Activated T-cell treated with anti-CD3 and anti-CD28 coated beads, Interleukin-2, amount 50 U/mL, for 4 hours (primary cell): ENCODE data around the gene FAM174B. TPM values are rescaled to one million over a fixed set of nuclear protein-coding genes. Genes with fewer than 3 reads are reported as not detected.

Source experiments
- ATAC-seq, 2 donors: fragments of 200-7000 bp; cut with Tn5 transposase; one replicate each; pipeline ENCODE4 v1.10.0; 2021
- DNase-seq: peaks from one replicate; pipeline ENCODE4 v3.0.0-alpha.2; 2020
- H3K27me3 Mint-ChIP-seq: one replicate; pipeline ENCODE4 v1.8.0; 2021; ENCODE audit warnings: low read depth, mixed read lengths
- H3K36me3 Mint-ChIP-seq: one replicate; pipeline ENCODE4 v1.8.0; 2022; ENCODE audit warnings: mixed read lengths; ENCODE audit not compliant: insufficient read depth
- H3K4me1 Mint-ChIP-seq: one replicate; pipeline ENCODE4 v1.8.0; 2021; ENCODE audit warnings: low read depth, mixed read lengths
- H3K4me3 Mint-ChIP-seq: one replicate; pipeline ENCODE4 v1.8.0; 2021; ENCODE audit warnings: mild to moderate bottlenecking, moderate library complexity, mixed read lengths
- H3K9me3 Mint-ChIP-seq: one replicate; pipeline ENCODE4 v1.8.0; 2021; ENCODE audit warnings: mixed read lengths
- total RNA-seq, 3 donors: library from RNA; stranded (reverse); gene quantifications; one replicate each; pipeline ENCODE4 v1.2.1, GENCODE V29; 2021

FAM174B gene
- total RNA-seq, 3 donors from 2014 or later: 2.7 to 6.2 (median 3.6) TPM

- Mint-ChIP-seq H3K4me3 (peak overlapping the region; percentile 42), H3K36me3 (no peaks in the 10 kb centered on the region), H3K27me3 (peaks cover 56% of the 10 kb centered on the region), H3K4me1 (peaks cover 6% of the 10 kb centered on the region), H3K9me3 (no peaks in the 10 kb centered on the region)
- ATAC-seq (no peak), DNase-seq (no peak)
Observed at GRCh38 chr15:92656089-92656488, 514 bp upstream of the FAM174B start.

- ATAC-seq: no peak
- peak overlapping the region; percentile 35 for H3K4me3 Mint-ChIP-seq
- H3K4me1 Mint-ChIP-seq: peaks cover 6% of the 10 kb centered on the region
- no peaks in the 10 kb centered on the region for H3K36me3 Mint-ChIP-seq
- no peak for DNase-seq
- H3K9me3 Mint-ChIP-seq: peaks cover 5% of the 10 kb centered on the region
- peaks cover 54% of the 10 kb centered on the region for H3K27me3 Mint-ChIP-seq
Observed at GRCh38 chr15:92654662-92655061, 913 bp downstream of the FAM174B start.

- H3K27me3 Mint-ChIP-seq: peaks cover 54% of the 10 kb centered on the region
- no peak for ATAC-seq
- peaks cover 5% of the 10 kb centered on the region for H3K9me3 Mint-ChIP-seq
- no peaks in the 10 kb centered on the region for H3K36me3 Mint-ChIP-seq
- peaks cover 6% of the 10 kb centered on the region for H3K4me1 Mint-ChIP-seq
- DNase-seq: no peak
- H3K4me3 Mint-ChIP-seq: peak overlapping the region; percentile 35
Observed at GRCh38 chr15:92653836-92654539, 1.6 kb downstream of the FAM174B start.

GRCh38 chr15:92653366-92653765, 2.2 kb downstream of the FAM174B start:
- H3K27me3 Mint-ChIP-seq: peaks cover 54% of the 10 kb centered on the region
- peak overlapping the region; percentile 24 for H3K4me3 Mint-ChIP-seq
- H3K4me1 Mint-ChIP-seq: peaks cover 6% of the 10 kb centered on the region
- ATAC-seq: no peak
- peaks cover 5% of the 10 kb centered on the region for H3K9me3 Mint-ChIP-seq
- no peak for DNase-seq
- no peaks in the 10 kb centered on the region for H3K36me3 Mint-ChIP-seq

- H3K4me1 Mint-ChIP-seq: peaks cover 6% of the 10 kb centered on the region
Observed at GRCh38 chr15:92652576-92652966, 3.0 kb downstream of the FAM174B start.

GRCh38 chr15:92651877-92652575, 3.5 kb downstream of the FAM174B start:
- H3K4me1 Mint-ChIP-seq: peaks cover 6% of the 10 kb centered on the region
- peaks cover 5% of the 10 kb centered on the region for H3K9me3 Mint-ChIP-seq
- H3K36me3 Mint-ChIP-seq: no peaks in the 10 kb centered on the region
- ATAC-seq (no peak), DNase-seq (no peak)
- H3K4me3 Mint-ChIP-seq: no peak overlapping the region
- peaks cover 48% of the 10 kb centered on the region for H3K27me3 Mint-ChIP-seq

More at GRCh38 chr15:92652576-92652966, 3.0 kb downstream of the FAM174B start:
- Mint-ChIP-seq H3K36me3 (no peaks in the 10 kb centered on the region), H3K9me3 (peaks cover 5% of the 10 kb centered on the region), H3K4me3 (no peak overlapping the region), H3K27me3 (peaks cover 50% of the 10 kb centered on the region)
- no peak for DNase-seq
- no peak for ATAC-seq

- Mint-ChIP-seq H3K4me3 (no peak overlapping the region), H3K9me3 (peaks cover 5% of the 10 kb centered on the region), H3K4me1 (peaks cover 3% of the 10 kb centered on the region), H3K36me3 (no peaks in the 10 kb centered on the region), H3K27me3 (peaks cover 40% of the 10 kb centered on the region)
- ATAC-seq (no peak), DNase-seq (no peak)
Observed at GRCh38 chr15:92650966-92651365, 4.6 kb downstream of the FAM174B start.

GRCh38 chr15:92650256-92650655, 5.3 kb downstream of the FAM174B start:
- ATAC-seq (no peak), DNase-seq (no peak)
- Mint-ChIP-seq H3K4me3 (no peak overlapping the region), H3K27me3 (peaks cover 39% of the 10 kb centered on the region), H3K36me3 (no peaks in the 10 kb centered on the region), H3K4me1 (peaks cover 2% of the 10 kb centered on the region), H3K9me3 (peaks cover 5% of the 10 kb centered on the region)

GRCh38 chr15:92648190-92648875, 7.2 kb downstream of the FAM174B start:
- H3K4me1 Mint-ChIP-seq: no peaks in the 10 kb centered on the region
- no peak for DNase-seq
- H3K9me3 Mint-ChIP-seq: peaks cover 5% of the 10 kb centered on the region
- H3K4me3 Mint-ChIP-seq: no peak overlapping the region
- H3K36me3 Mint-ChIP-seq: no peaks in the 10 kb centered on the region
- ATAC-seq: no peak
- peaks cover 24% of the 10 kb centered on the region for H3K27me3 Mint-ChIP-seq

- peaks cover 18% of the 10 kb centered on the region for H3K27me3 Mint-ChIP-seq
- DNase-seq (no peak), ATAC-seq (no peak)
- H3K4me1 Mint-ChIP-seq: no peaks in the 10 kb centered on the region
- H3K36me3 Mint-ChIP-seq: no peaks in the 10 kb centered on the region
- H3K4me3 Mint-ChIP-seq: no peak overlapping the region
- H3K9me3 Mint-ChIP-seq: peaks cover 6% of the 10 kb centered on the region
Observed at GRCh38 chr15:92647467-92648163, 8.0 kb downstream of the FAM174B start.

GRCh38 chr15:92646216-92646615, 9.4 kb downstream of the FAM174B start:
- DNase-seq: no peak
- ATAC-seq: no peak
- H3K4me3 Mint-ChIP-seq: no peak overlapping the region
- H3K27me3 Mint-ChIP-seq: peaks cover 8% of the 10 kb centered on the region
- no peaks in the 10 kb centered on the region for H3K36me3 Mint-ChIP-seq
- H3K9me3 Mint-ChIP-seq: peaks cover 9% of the 10 kb centered on the region
- H3K4me1 Mint-ChIP-seq: no peaks in the 10 kb centered on the region

- no peaks in the 10 kb centered on the region for H3K4me1 Mint-ChIP-seq
- H3K36me3 Mint-ChIP-seq: no peaks in the 10 kb centered on the region
- no peak for DNase-seq
- H3K9me3 Mint-ChIP-seq: peaks cover 9% of the 10 kb centered on the region
- H3K4me3 Mint-ChIP-seq: no peak overlapping the region
- H3K27me3 Mint-ChIP-seq: peaks cover 5% of the 10 kb centered on the region
- no peak for ATAC-seq
Observed at GRCh38 chr15:92645731-92646130, 9.8 kb downstream of the FAM174B start.

- DNase-seq: no peak
- Mint-ChIP-seq H3K4me3 (no peak overlapping the region), H3K27me3 (peaks cover 3% of the 10 kb centered on the region), H3K4me1 (no peaks in the 10 kb centered on the region), H3K9me3 (peaks cover 7% of the 10 kb centered on the region), H3K36me3 (no peaks in the 10 kb centered on the region)
- no peak for ATAC-seq
Observed at GRCh38 chr15:92645051-92645631, 10.4 kb downstream of the FAM174B start.
